Aorta (tissue), 5 donors: ENCODE measurements around the gene SETD9. TPM values are rescaled to one million over a fixed set of nuclear protein-coding genes. Genes with fewer than 3 reads are reported as not detected.

Experiments
- ATAC-seq: fragments of 200-7000 bp; cut with Tn5 transposase; one replicate; pipeline ENCODE4 v1.9.1; 2022; ENCODE audit warnings: moderate library complexity; ENCODE audit not compliant: low FRiP score
- DNase-seq, 2 donors: peaks; one replicate each; pipeline ENCODE4 v3.0.0-alpha.2; 2020
- H3K27ac ChIP-seq, 2 donors: one replicate each; pipeline ENCODE4 v1.5.1; 2013; ENCODE audit warnings: low read length in 2 of 2, mild to moderate bottlenecking in 2 of 2, moderate library complexity in 2 of 2, control low read depth in 1 of 2, inconsistent platforms in 1 of 2, low read depth in 1 of 2
- H3K27me3 ChIP-seq, 2 donors: one replicate each; pipeline ENCODE4 v1.6.1; 2013; ENCODE audit warnings: control low read depth in 1 of 2, low read length in 1 of 2, mild to moderate bottlenecking in 1 of 2, moderate library complexity in 1 of 2; ENCODE audit not compliant: insufficient read depth in 2 of 2, control insufficient read depth in 1 of 2
- H3K36me3 ChIP-seq, 2 donors: one replicate each; pipeline ENCODE4 v1.6.1; 2013; ENCODE audit warnings: control low read depth in 1 of 2, low read length in 1 of 2, mild to moderate bottlenecking in 1 of 2; ENCODE audit not compliant: insufficient read depth in 2 of 2, control insufficient read depth in 1 of 2
- H3K4me1 ChIP-seq, 2 donors: one replicate each; pipeline ENCODE4 v1.6.1; 2013; ENCODE audit warnings: low read length in 2 of 2, control low read depth in 1 of 2, mild to moderate bottlenecking in 1 of 2, moderate library complexity in 1 of 2; ENCODE audit not compliant: insufficient read depth in 2 of 2, control insufficient read depth in 1 of 2
- H3K4me3 ChIP-seq, 2 donors: one replicate each; pipeline ENCODE4 v1.5.1; 2013; ENCODE audit warnings: low read length in 2 of 2, control low read depth in 1 of 2, mild to moderate bottlenecking in 1 of 2
- H3K9me3 ChIP-seq: one replicate; pipeline ENCODE4 v1.6.1; 2013; ENCODE audit warnings: mild to moderate bottlenecking, low read length; ENCODE audit not compliant: control insufficient read depth
- WGBS, 2 donors: extraction: QIAGEN DNeasy Blood & Tissue Kit; methylation state at CpG; one replicate each; pipeline ENCODE4 v1.1.7; 2013; 5-methylcytosine and 5-hydroxymethylcytosine counted together
- intact Hi-C, 2 donors: fragments of 100-400 bp; cut with DNase I; formaldehyde crosslinking; loops; one replicate each; pipeline versions ENCODE4 v1.14.2 to v1.15.0; 2022
- polyA plus RNA-seq, 2 donors: library from polyadenylated mRNA; stranded (reverse); fragments of 200-250 nt; gene quantifications; one replicate each; pipeline ENCODE4 v1.2.3, GENCODE V29; 2013
- total RNA-seq, 2 donors: library from RNA; stranded (reverse); fragmentation: NEBNext Ultra II Directional; extraction: Animal tissue kit (Norgen Biotek cat#: 25700); gene quantifications; one replicate each; pipeline ENCODE4 v1.2.1, GENCODE V29; 2021
- donor health status: healthy with polysubstance abuse.
- donor health status: Bipolar disorder and iron deficiency.
- donor health status: DM: no; HTN: no; CAD: no.
- donor health status: DM: no; HTN: no; CAD: no.
- donor health status: DM: yes; HTN: yes; CAD: no.

The SETD9 gene
- total and polyA plus RNA-seq, 4 donors: 8.1 to 11.1 (median 8.8) TPM

GRCh38 chr5:56896763-56897162 is 12.6 kb upstream of the SETD9 start:
- H3K4me1 ChIP-seq: no peaks in the 10 kb centered on the region
- WGBS, 2 donors: 97% methylated on average over 4 of the region's 4 CpGs
- H3K27me3 ChIP-seq: no peaks in the 10 kb centered on the region
- H3K27ac ChIP-seq: no peak overlapping the region
- H3K36me3 ChIP-seq: no peaks in the 10 kb centered on the region
- intact Hi-C loops: no loop called here
- no peak for DNase-seq
- ATAC-seq: no peak
- H3K9me3 ChIP-seq: no peaks in the 10 kb centered on the region
- H3K4me3 ChIP-seq: no peak overlapping the region

GRCh38 chr5:56898213-56898612 is 11.2 kb upstream of the SETD9 start:
- ATAC-seq (no peak), DNase-seq (no peak)
- H3K27ac ChIP-seq: no peak overlapping the region
- 87 to 92% methylated on average over 4 of the region's 4 CpGs for WGBS, 2 donors
- H3K9me3 ChIP-seq: no peaks in the 10 kb centered on the region
- intact Hi-C loops: no loop called here
- no peak overlapping the region for H3K4me3 ChIP-seq
- no peaks in the 10 kb centered on the region for H3K36me3 ChIP-seq
- H3K27me3 ChIP-seq: peaks cover 0 to 1% of the 10 kb centered on the region in 2 donors
- H3K4me1 ChIP-seq: no peaks in the 10 kb centered on the region

- no peaks in the 10 kb centered on the region for H3K36me3 ChIP-seq
- H3K27me3 ChIP-seq: peaks cover 0 to 1% of the 10 kb centered on the region in 2 donors
- H3K4me3 ChIP-seq: no peak overlapping the region
- H3K9me3 ChIP-seq: no peaks in the 10 kb centered on the region
- no peaks in the 10 kb centered on the region for H3K4me1 ChIP-seq
- DNase-seq: no peak
- no peak overlapping the region for H3K27ac ChIP-seq
- WGBS, 2 donors: 57 to 64% methylated on average over 4 of the region's 4 CpGs
- no peak for ATAC-seq
- intact Hi-C loops: loop anchor here (5.0 kb wide), 1 partner anchor 322 kb away; no protein-coding TSS in a partner anchor
Measured at GRCh38 chr5:56900395-56900794, 9.0 kb upstream of the SETD9 start.

GRCh38 chr5:56900858-56901578 is 8.4 kb upstream of the SETD9 start:
- peaks cover 0 to 1% of the 10 kb centered on the region in 2 donors for H3K27me3 ChIP-seq
- H3K36me3 ChIP-seq: no peaks in the 10 kb centered on the region
- intact Hi-C loops: loop anchor here (5.0 kb wide), 1 partner anchor 321 kb away; no protein-coding TSS in a partner anchor
- H3K4me3 ChIP-seq: no peak overlapping the region
- WGBS, 2 donors: 36 to 41% methylated on average over 3 of the region's 3 CpGs
- no peaks in the 10 kb centered on the region for H3K9me3 ChIP-seq
- no peaks in the 10 kb centered on the region for H3K4me1 ChIP-seq
- peak; percentile 78 for ATAC-seq
- no peak for DNase-seq
- H3K27ac ChIP-seq: no peak overlapping the region

- Histone ChIP-seq H3K9me3 (no peaks in the 10 kb centered on the region), H3K4me3 (peak overlapping the region; percentile 15 to 45), H3K27ac (peak overlapping the region in 1 of 2 donors; percentile 83), H3K27me3 (no peaks in the 10 kb centered on the region), H3K36me3 (no peaks in the 10 kb centered on the region), H3K4me1 (no peaks in the 10 kb centered on the region)
- WGBS, 2 donors: 0 to 1% methylated on average over 16 to 19 of the region's 19 CpGs
- peak; percentile 77 for ATAC-seq
- DNase-seq: peak; percentile 86 to 92
- intact Hi-C loops: loop anchor here in 1 of 2 donors (5.0 kb wide), 1 partner anchor 43 kb away; the partner anchor contains the start of gene MIER3
Measured at GRCh38 chr5:56908942-56909293, 478 bp upstream of the SETD9 start.

DNA sequence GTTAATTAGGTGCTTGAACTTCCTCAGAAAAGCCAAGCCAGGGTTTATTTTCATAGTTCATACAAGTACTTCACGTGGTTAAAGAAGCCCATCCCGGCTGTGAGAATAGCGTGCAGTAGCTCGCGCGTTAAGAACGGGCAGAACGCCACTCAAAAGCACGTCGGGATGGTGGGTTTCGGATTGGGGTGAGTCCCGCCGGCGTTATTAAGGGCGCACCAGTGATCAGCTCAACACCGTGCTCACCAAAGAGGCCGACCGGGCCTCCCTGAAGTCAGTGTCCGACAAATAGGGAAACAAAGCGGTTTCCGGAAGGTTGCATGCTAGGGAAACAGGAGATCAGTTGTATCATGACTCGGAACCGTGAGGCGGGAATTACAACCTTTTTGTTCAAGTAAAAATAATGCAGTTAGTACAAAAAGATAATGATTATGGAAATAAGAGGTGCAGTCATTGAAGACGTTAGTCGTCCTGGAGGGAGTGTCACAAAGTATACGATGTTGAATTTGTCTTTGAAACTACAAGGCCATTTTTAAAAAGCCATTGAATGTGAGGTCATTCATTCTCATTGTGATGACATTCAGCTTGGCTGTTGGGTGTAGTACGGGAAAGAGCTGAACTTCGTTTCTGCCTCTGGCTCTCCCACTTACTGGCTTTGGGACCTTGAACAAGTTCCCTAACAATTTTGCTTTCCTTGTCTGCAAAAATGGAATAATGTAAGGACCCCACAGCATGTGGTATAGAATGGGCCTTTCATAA is 992 bp downstream of the SETD9 start:
- Histone ChIP-seq H3K4me1 (no peaks in the 10 kb centered on the region), H3K9me3 (no peaks in the 10 kb centered on the region), H3K36me3 (no peaks in the 10 kb centered on the region), H3K4me3 (peak overlapping the region; percentile 65 to 70), H3K27ac (peak overlapping the region; percentile 38 to 96), H3K27me3 (no peaks in the 10 kb centered on the region)
- WGBS, 2 donors: 1% methylated on average over 29 of the region's 29 CpGs
- intact Hi-C loops: loop anchor here in 1 of 2 donors (1.0 to 2.0 kb wide), 2 partner anchors 40 to 262 kb away; no protein-coding TSS in a partner anchor
- peak; percentile 48 for ATAC-seq
- DNase-seq: peak; percentile 69 to 79

- intact Hi-C loops: no loop called here
- no peak for ATAC-seq
- Histone ChIP-seq H3K4me3 (no peak overlapping the region), H3K27me3 (no peaks in the 10 kb centered on the region), H3K4me1 (no peaks in the 10 kb centered on the region), H3K9me3 (no peaks in the 10 kb centered on the region), H3K36me3 (no peaks in the 10 kb centered on the region), H3K27ac (no peak overlapping the region)
- no peak for DNase-seq
- WGBS, 2 donors: 87 to 89% methylated on average over 3 of the region's 3 CpGs
Measured at GRCh38 chr5:56913766-56914165, 4.4 kb downstream of the SETD9 start.

GRCh38 chr5:56914678-56915077 is 5.3 kb downstream of the SETD9 start:
- no peak overlapping the region for H3K4me3 ChIP-seq
- no peaks in the 10 kb centered on the region for H3K4me1 ChIP-seq
- no peak overlapping the region for H3K27ac ChIP-seq
- intact Hi-C loops: no loop called here
- H3K9me3 ChIP-seq: no peaks in the 10 kb centered on the region
- H3K36me3 ChIP-seq: no peaks in the 10 kb centered on the region
- DNase-seq (no peak), ATAC-seq (no peak)
- WGBS, 2 donors: 89 to 90% methylated on average over 2 of the region's 2 CpGs
- no peaks in the 10 kb centered on the region for H3K27me3 ChIP-seq
